Spleen (tissue), 11 donors: ENCODE data around the gene TREM1. TPM values are rescaled to one million over a fixed set of nuclear protein-coding genes. Genes with fewer than 3 reads are reported as not detected.

Experiments
- DNase-seq: peaks from one replicate; pipeline ENCODE4 v3.0.0-alpha.2; 2020
- H3K27ac ChIP-seq, 8 donors: fragments of 200-600 bp; sonication (generic) in 7 of 8; 1 replicate in 4 of 8; 2 replicates in 4 of 8; pipeline versions ENCODE4 v1.5.0 to v1.8.0; 2016 to 2021; ENCODE audit warnings: inconsistent platforms in 4 of 8, mild to moderate bottlenecking in 4 of 8, moderate library complexity in 1 of 8
- H3K27me3 ChIP-seq, 7 donors: fragments of 200-600 bp; sonication (generic) in 6 of 7; replicated peaks in 1 of 7; 1 replicate in 4 of 7; 2 replicates in 3 of 7; pipeline versions ENCODE4 v1.5.0 to v1.8.0; 2016 to 2021; ENCODE audit warnings: inconsistent platforms in 3 of 7, mild to moderate bottlenecking in 1 of 7
- H3K36me3 ChIP-seq, 6 donors: fragments of 200-600 bp; sonication (generic) in 5 of 6; 1 replicate in 4 of 6; 2 replicates in 2 of 6; pipeline versions ENCODE4 v1.5.0 to v1.8.0; 2016 to 2021; ENCODE audit warnings: inconsistent platforms in 2 of 6
- H3K4me1 ChIP-seq, 6 donors: fragments of 200-600 bp; sonication (generic) in 5 of 6; 1 replicate in 3 of 6; 2 replicates in 3 of 6; pipeline versions ENCODE4 v1.5.0 to v1.8.0; 2016 to 2021; ENCODE audit warnings: inconsistent platforms in 3 of 6
- H3K4me3 ChIP-seq, 8 donors: fragments of 200-600 bp; sonication (generic) in 7 of 8; 1 replicate in 4 of 8; 2 replicates in 4 of 8; pipeline versions ENCODE4 v1.5.0 to v1.8.0; 2016 to 2021; ENCODE audit warnings: inconsistent platforms in 4 of 8, mild to moderate bottlenecking in 4 of 8, moderate library complexity in 2 of 8
- H3K9me3 ChIP-seq, 8 donors: fragments of 200-600 bp; sonication (generic) in 7 of 8; 1 replicate in 4 of 8; 2 replicates in 4 of 8; pipeline versions ENCODE4 v1.5.0 to v1.8.0; 2016 to 2021; ENCODE audit warnings: inconsistent platforms in 4 of 8
- CTCF ChIP-seq, 11 experiments: fragments of 200-600 bp in 7 of 11; fragments of 450-650 bp in 4 of 11; sonication (generic) in 4 of 11; IDR thresholded peaks in 8 of 11; conservative IDR thresholded peaks in 3 of 11; 1 replicate in 7 of 11; 2 replicates in 4 of 11; pipeline versions ENCODE4 v1.4.0 to v1.8.0; 2016 to 2021; ENCODE audit warnings: antibody characterized with exemption in 11 of 11, inconsistent platforms in 4 of 11, mild to moderate bottlenecking in 1 of 11
- POLR2A ChIP-seq, 3 donors: fragments of 450-650 bp; IDR thresholded peaks; one replicate each; pipeline ENCODE4 v1.5.1; 2017; ENCODE audit warnings: antibody characterized with exemption in 3 of 3, mild to moderate bottlenecking in 1 of 3
- POLR2AphosphoS5 ChIP-seq, 3 donors: sonication (generic); formaldehyde crosslinking; IDR thresholded peaks; one replicate each; pipeline ENCODE4 v1.5.1; 2017; ENCODE audit warnings: antibody characterized with exemption in 3 of 3
- WGBS, 5 donors: extraction: QIAGEN DNeasy Blood & Tissue Kit in 3 of 5; methylation state at CpG; one replicate each; pipeline versions ENCODE4 v1.1.5 to v1.1.7; 2013 to 2018; 5-methylcytosine and 5-hydroxymethylcytosine counted together
- intact Hi-C: fragments of 100-400 bp; cut with DNase I; formaldehyde crosslinking; loops from one replicate; pipeline ENCODE4 v1.15.0; 2023; ENCODE audit warnings: low total_unique reads
- polyA plus RNA-seq, 3 donors: library from polyadenylated mRNA; stranded (reverse); fragments of 200-250 nt; gene quantifications; one replicate each; pipeline ENCODE4 v1.2.1, GENCODE V29; 2013
- total RNA-seq, 7 donors: library from RNA; depleted of rRNA in 3 of 7; stranded (reverse); fragments of >200 nt in 3 of 7; fragmentation: NEBNext Ultra II Directional in 4 of 7; extraction: Animal tissue kit (Norgen Biotek cat#: 25700) in 4 of 7; gene quantifications; one replicate each; pipeline versions ENCODE4 v1.1.0 to v1.2.1, GENCODE V29; 2016 to 2021
- donor health status: healthy with polysubstance abuse.
- donor health status: DM: no; HTN: no; CAD: no; lungs with moderate emphysema.
- donor health status: DM: no; HTN: no; CAD: no.
- donor health status: Bipolar disorder and iron deficiency.
- donor health status: healthy.
- donor health status: DM: no; HTN: no; CAD: no.
- donor health status: DM: yes; HTN: yes; CAD: no.

TREM1 gene
- total and polyA plus RNA-seq, 10 donors = 0.64 to 51.9 (median 19.5) TPM

GRCh38 chr6:41321183-41321582 lies 34.7 kb upstream of the TREM1 start:
- Histone ChIP-seq H3K27me3 (peaks cover 0 to 24% (median 8%) of the 10 kb centered on the region in 7 donors), H3K9me3 (no peaks in the 10 kb centered on the region), H3K36me3 (no peaks in the 10 kb centered on the region), H3K4me3 (no peak overlapping the region), H3K27ac (no peak overlapping the region), H3K4me1 (peaks cover 3 to 18% (median 14%) of the 10 kb centered on the region in 6 donors)
- intact Hi-C loops = no loop called here
- no peak for DNase-seq
- TF ChIP-seq POLR2A (IDR thresholded peaks at IDR 0.05) (no peak), POLR2AphosphoS5 (IDR thresholded peaks at IDR 0.05) (no peak), CTCF (IDR thresholded peaks at IDR 0.05 in 8 of 11, conservative IDR thresholded peaks at IDR 0.05 in 3 of 11) (no peak)
- 68 to 90% (median 80%) methylated on average over 4 of the region's 4 CpGs for WGBS, 5 donors

- TF ChIP-seq CTCF (IDR thresholded peaks at IDR 0.05 in 8 of 11, conservative IDR thresholded peaks at IDR 0.05 in 3 of 11) (peak; percentile 99 to 100 (median 100)), POLR2A (IDR thresholded peaks at IDR 0.05) (no peak), POLR2AphosphoS5 (IDR thresholded peaks at IDR 0.05) (peak; percentile 55 to 85 (median 68))
- Histone ChIP-seq H3K36me3 (no peaks in the 10 kb centered on the region), H3K27ac (peak overlapping the region in 4 of 8 donors; percentile 6 to 60 (median 42)), H3K4me3 (peak overlapping the region in 6 of 8 donors; percentile 6 to 58 (median 18)), H3K9me3 (no peaks in the 10 kb centered on the region), H3K27me3 (peaks cover 0 to 14% (median under 1%) of the 10 kb centered on the region in 7 donors), H3K4me1 (peaks cover 3 to 18% (median 14%) of the 10 kb centered on the region in 6 donors)
- intact Hi-C loops = no loop called here
- 15 to 20% (median 18%) methylated on average over 28 to 33 of the region's 33 CpGs for WGBS, 5 donors
- peak; percentile 97 for DNase-seq
Observed at GRCh38 chr6:41318654-41319565, 32.4 kb upstream of the TREM1 start.

GRCh38 chr6:41318261-41318653 lies 31.8 kb upstream of the TREM1 start:
- 43 to 65% (median 57%) methylated on average over 9 of the region's 9 CpGs for WGBS, 5 donors
- H3K4me3 ChIP-seq = peak overlapping the region in 3 of 8 donors; percentile 6 to 58 (median 22)
- H3K27ac ChIP-seq = peak overlapping the region in 4 of 8 donors; percentile 6 to 60 (median 42)
- H3K27me3 ChIP-seq = peaks cover 0 to 19% (median 4%) of the 10 kb centered on the region in 7 donors
- no peak for DNase-seq
- peaks cover 3 to 18% (median 14%) of the 10 kb centered on the region in 6 donors for H3K4me1 ChIP-seq
- H3K9me3 ChIP-seq = no peaks in the 10 kb centered on the region
- intact Hi-C loops = no loop called here
- TF ChIP-seq POLR2A (IDR thresholded peaks at IDR 0.05) = no peak
- TF ChIP-seq POLR2AphosphoS5 (IDR thresholded peaks at IDR 0.05) = no peak
- no peak for TF ChIP-seq CTCF (IDR thresholded peaks at IDR 0.05 in 8 of 11, conservative IDR thresholded peaks at IDR 0.05 in 3 of 11)
- H3K36me3 ChIP-seq = no peaks in the 10 kb centered on the region
